Activated CD4-positive, alpha-beta T cell treated with anti-CD3 and anti-CD28 coated beads for 1 hour (primary cell): Measurements from ENCODE around the gene PYGM.

Experiments
- DNase-seq: peaks from one replicate; pipeline ENCODE4 v3.0.0-alpha.2; 2020

PYGM gene

GRCh38 chr11:64766881-64767280 lies 7.1 kb upstream of the PYGM start:
- DNase-seq = no peak

GRCh38 chr11:64765851-64766665 lies 6.3 kb upstream of the PYGM start:
- no peak for DNase-seq

- DNase-seq = no peak
These were observed 5.6 kb upstream of the PYGM start for GRCh38 chr11:64765291-64765850.

GRCh38 chr11:64764753-64765152 lies 5.0 kb upstream of the PYGM start:
- no peak for DNase-seq

GRCh38 chr11:64764040-64764611 lies 4.4 kb upstream of the PYGM start:
- DNase-seq = peak; percentile 41

- no peak for DNase-seq
These were observed 3.8 kb upstream of the PYGM start for GRCh38 chr11:64763526-64764039.

- DNase-seq = no peak
These were observed 3.1 kb upstream of the PYGM start for GRCh38 chr11:64762674-64763525.

GRCh38 chr11:64762277-64762673 lies 2.5 kb upstream of the PYGM start:
- no peak for DNase-seq

- no peak for DNase-seq
These were observed 1.1 kb upstream of the PYGM start for GRCh38 chr11:64760759-64761420.

- no peak for DNase-seq
These were observed 548 bp downstream of the PYGM start for GRCh38 chr11:64759131-64759721.

GRCh38 chr11:64758330-64759079 lies 1.3 kb downstream of the PYGM start:
- no peak for DNase-seq

GRCh38 chr11:64757549-64758329 lies 2.0 kb downstream of the PYGM start:
- DNase-seq = no peak

GRCh38 chr11:64755681-64756361 lies 4.0 kb downstream of the PYGM start:
- no peak for DNase-seq

GRCh38 chr11:64754919-64755662 lies 4.7 kb downstream of the PYGM start:
- DNase-seq = no peak

- no peak for DNase-seq
These were observed 5.5 kb downstream of the PYGM start for GRCh38 chr11:64754124-64754918.

GRCh38 chr11:64753380-64754123 lies 6.2 kb downstream of the PYGM start:
- DNase-seq = no peak

- DNase-seq = no peak
These were observed 6.8 kb downstream of the PYGM start for GRCh38 chr11:64753019-64753379.
